Measurements from ENCODE around the gene SLBP. TPM values are rescaled to one million over a fixed set of nuclear protein-coding genes. Genes with fewer than 3 reads are reported as not detected.

The SLBP gene
- total and polyA plus RNA-seq, 2 of the 8 experiments (the other 6 are each of a cell fraction or from before 2014, with no cell fraction given): 44.1 to 49.0 TPM

DNA sequence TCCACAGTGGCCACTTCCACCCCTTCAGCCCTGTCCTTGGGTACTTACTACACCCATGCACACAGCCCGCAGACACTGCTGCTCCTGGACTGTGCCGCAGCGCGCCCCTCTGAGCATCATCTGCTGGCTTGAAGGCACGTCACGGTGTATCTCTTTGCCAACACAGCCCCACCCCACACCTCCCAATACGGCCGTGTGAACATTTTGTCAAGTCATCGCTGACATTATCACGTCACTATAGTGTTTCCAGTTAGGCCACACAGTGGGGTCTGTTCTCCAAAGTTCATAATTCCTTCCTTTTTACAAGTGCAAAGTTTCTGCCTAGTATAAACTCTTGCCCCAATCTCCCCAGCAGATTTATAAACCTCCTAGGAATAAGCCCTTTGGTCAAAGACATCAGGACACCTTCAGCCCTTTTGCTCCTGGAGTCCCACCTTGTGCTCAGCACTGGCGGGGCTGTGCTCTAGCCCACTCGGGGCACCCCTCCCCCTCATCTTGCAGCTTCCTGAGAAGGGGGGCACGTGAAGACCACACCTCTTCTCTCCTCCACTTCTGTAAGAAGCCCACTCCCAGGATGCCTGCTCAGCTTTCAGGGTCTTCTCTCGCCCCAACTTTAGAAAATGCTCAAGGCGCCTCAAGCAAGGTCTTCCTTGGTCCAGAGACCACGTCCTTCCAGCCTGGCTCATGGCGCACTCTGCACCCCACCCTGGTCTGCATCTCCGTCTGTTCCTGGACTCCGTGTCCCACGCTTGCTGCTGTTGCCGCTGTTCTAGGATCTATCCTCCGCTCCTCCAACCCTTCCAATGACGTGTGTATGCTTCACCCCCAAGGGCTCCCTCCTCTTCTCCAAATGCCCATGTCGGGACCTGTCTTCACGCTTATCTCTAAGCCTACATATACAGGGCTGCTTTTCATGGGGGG lies 35.3 kb downstream of the SLBP start:
- Histone ChIP-seq H4K91ac (replicated peaks; ENCODE audit: insufficient read length, low read length) (peak overlapping the region; percentile 89), H2BK15ac (ENCODE audit: low read length) (no peak overlapping the region), H3K79me2 (ENCODE audit: control insufficient read depth in 1 of 2, insufficient read depth in 2 of 2, low read length in 2 of 2) (no peaks in the 10 kb centered on the region), H3K27me3 (replicated peaks in 1 of 4; ENCODE audit: control insufficient read depth in 3 of 4, extremely low read depth in 1 of 4, insufficient read depth in 3 of 4, low read length in 3 of 4) (no peaks in the 10 kb centered on the region), H3K14ac (ENCODE audit: insufficient read length) (no peak overlapping the region), H3K4me2 (ENCODE audit: insufficient read depth in 1 of 2, low read depth in 2 of 2, low read length in 2 of 2) (no peak overlapping the region), H3K23me2 (ENCODE audit: low read depth, low read length) (no peaks in the 10 kb centered on the region), H3K27ac (ENCODE audit: low read depth, low read length) (no peak overlapping the region), H3K36me3 (ENCODE audit: control insufficient read depth in 2 of 4, insufficient read depth in 4 of 4, low read length in 3 of 4) (no peaks in the 10 kb centered on the region), H4K8ac (ENCODE audit: extremely low read depth, insufficient read depth, low read length) (peak overlapping the region; percentile 68; the same call in 1 of the 2 replicates), H3K9ac (replicated peaks in 1 of 4; ENCODE audit: extremely low read depth in 1 of 4, low read depth in 3 of 4, low read length in 3 of 4) (no peak overlapping the region), H2AFZ (ENCODE audit: low read length) (no peak overlapping the region), H2AK5ac (ENCODE audit: low read depth, low read length) (no peak overlapping the region), H3K4me1 (replicated peaks in 1 of 4; ENCODE audit: control insufficient read depth in 3 of 4, insufficient read depth in 4 of 4, low read length in 3 of 4) (peaks cover 0 to 2% (median 0%) of the 10 kb centered on the region in 4 experiments; a peak in 1 of 7 replicates), H4K20me1 (replicated peaks in 1 of 2; ENCODE audit: control insufficient read depth in 1 of 2, insufficient read depth in 2 of 2, low read length in 2 of 2) (no peaks in the 10 kb centered on the region), H3K23ac (ENCODE audit: insufficient read length) (no peak overlapping the region), H4K5ac (ENCODE audit: insufficient read length, low read depth, low read length) (no peak overlapping the region), H3K4ac (replicated peaks; ENCODE audit: insufficient read length, low read depth, low read length) (no peak overlapping the region), H3K56ac (replicated peaks; ENCODE audit: insufficient read length, low read depth, low read length) (no peak overlapping the region), H2BK5ac (ENCODE audit: low read depth, low read length) (no peak overlapping the region), H3K4me3 (ENCODE audit: extremely low read depth in 1 of 4, insufficient read depth in 2 of 4, low read depth in 3 of 4, low read length in 4 of 4) (no peak overlapping the region), H3K9me3 (ENCODE audit: insufficient read depth in 2 of 2, low read depth in 1 of 2, low read length in 1 of 2) (no peaks in the 10 kb centered on the region), H2BK12ac (ENCODE audit: low read depth, low read length) (no peak overlapping the region), H3K79me1 (ENCODE audit: low read depth, low read length) (no peaks in the 10 kb centered on the region; the same call in 1 of the 2 replicates), H2BK20ac (ENCODE audit: low read length) (no peak overlapping the region), H2BK120ac (replicated peaks; ENCODE audit: low read depth, low read length) (no peak overlapping the region), H3K18ac (ENCODE audit: extremely low read depth, low read length) (no peak overlapping the region)
- POLR2A ChIA-PET (ENCODE audit: partially characterized antibody): no interaction called here
- FAIRE-seq (no peak), DNase-seq (ENCODE audit: low read depth in 1 of 2, low spot score in 2 of 2) (no peak)
- WGBS, 2 experiments (ENCODE audit: extremely low coverage in 1 of 2, insufficient coverage in 1 of 2, insufficient read length in 1 of 2, insufficient replicate concordance in 2 of 2, low coverage in 1 of 2, low lambda C conversion rate in 2 of 2, missing lambda C conversion rate in 1 of 2): 83% methylated on average over 25 of the region's 25 CpGs; no CpG with 5 or more reads in 1 of the 2 experiments
- CTCF ChIA-PET (ENCODE audit: partially characterized antibody): interaction anchor here (0.6 to 2.5 kb wide), 7 partner anchors 14 to 128 kb away, joined by 3 to 13 read pairs (median 4); no protein-coding TSS in a partner anchor
- TF ChIP-seq POLR2A (IDR thresholded peaks at IDR 0.05; ENCODE audit: control extremely low read depth in 1 of 2, low read depth in 2 of 2, low read length in 2 of 2) (no peak), GTF2F1 (IDR thresholded peaks at IDR 0.05; ENCODE audit: borderline replicate concordance, low read depth, low read length) (no peak), EGR1 (IDR thresholded peaks at IDR 0.05; ENCODE audit: borderline replicate concordance, low read depth, low read length) (no peak), CREB1 (IDR thresholded peaks at IDR 0.05) (no peak), SP2 (IDR thresholded peaks at IDR 0.05; ENCODE audit: low read length) (no peak)

Data from H1 (cell line).